ENCODE data around the gene RASSF3.

Gene RASSF3

GRCh38 chr12:64658892-64659481 is 48.7 kb downstream of the RASSF3 start:
- in situ Hi-C loops (cut with HindIII; ENCODE audit: low pct_ligation_motif_present, low pct_unique_long_range_greater_than_20kb, low sequenced_read_pairs) = no loop called here

GRCh38 chr12:64660237-64661018 is 50.1 kb downstream of the RASSF3 start:
- no peak for DNase-seq
- in situ Hi-C loops (cut with HindIII; ENCODE audit: low pct_ligation_motif_present, low pct_unique_long_range_greater_than_20kb, low sequenced_read_pairs) = no loop called here

More at GRCh38 chr12:64658892-64659481, 48.7 kb downstream of the RASSF3 start:
- no peak for DNase-seq

GRCh38 chr12:64663015-64663414 is 52.7 kb downstream of the RASSF3 start:
- in situ Hi-C loops (cut with HindIII; ENCODE audit: low pct_ligation_motif_present, low pct_unique_long_range_greater_than_20kb, low sequenced_read_pairs) = no loop called here
- no peak for DNase-seq

- in situ Hi-C loops (cut with HindIII; ENCODE audit: low pct_ligation_motif_present, low pct_unique_long_range_greater_than_20kb, low sequenced_read_pairs) = no loop called here
- no peak for DNase-seq
Observed at GRCh38 chr12:64665514-64665913, 55.2 kb downstream of the RASSF3 start.

GRCh38 chr12:64666054-64666914 is 56.0 kb downstream of the RASSF3 start:
- no peak for DNase-seq
- in situ Hi-C loops (cut with HindIII; ENCODE audit: low pct_ligation_motif_present, low pct_unique_long_range_greater_than_20kb, low sequenced_read_pairs) = no loop called here

- no peak for DNase-seq
- in situ Hi-C loops (cut with HindIII; ENCODE audit: low pct_ligation_motif_present, low pct_unique_long_range_greater_than_20kb, low sequenced_read_pairs) = no loop called here
Observed at GRCh38 chr12:64667793-64668192, 57.5 kb downstream of the RASSF3 start.

GRCh38 chr12:64669270-64669842 is 59.1 kb downstream of the RASSF3 start:
- in situ Hi-C loops (cut with HindIII; ENCODE audit: low pct_ligation_motif_present, low pct_unique_long_range_greater_than_20kb, low sequenced_read_pairs) = no loop called here
- peak; percentile 35 for DNase-seq

GRCh38 chr12:64670019-64670418 is 59.7 kb downstream of the RASSF3 start:
- no peak for DNase-seq
- in situ Hi-C loops (cut with HindIII; ENCODE audit: low pct_ligation_motif_present, low pct_unique_long_range_greater_than_20kb, low sequenced_read_pairs) = no loop called here

- in situ Hi-C loops (cut with HindIII; ENCODE audit: low pct_ligation_motif_present, low pct_unique_long_range_greater_than_20kb, low sequenced_read_pairs) = no loop called here
Observed at GRCh38 chr12:64670919-64671639, 60.8 kb downstream of the RASSF3 start.

GRCh38 chr12:64671681-64672080 is 61.4 kb downstream of the RASSF3 start:
- in situ Hi-C loops (cut with HindIII; ENCODE audit: low pct_ligation_motif_present, low pct_unique_long_range_greater_than_20kb, low sequenced_read_pairs) = no loop called here
- no peak for DNase-seq

More at GRCh38 chr12:64670919-64671639, 60.8 kb downstream of the RASSF3 start:
- peak; percentile 66 for DNase-seq

- in situ Hi-C loops (cut with HindIII; ENCODE audit: low pct_ligation_motif_present, low pct_unique_long_range_greater_than_20kb, low sequenced_read_pairs) = no loop called here
- peak; percentile 28 for DNase-seq
Observed at GRCh38 chr12:64672925-64673409, 62.7 kb downstream of the RASSF3 start.

- in situ Hi-C loops (cut with HindIII; ENCODE audit: low pct_ligation_motif_present, low pct_unique_long_range_greater_than_20kb, low sequenced_read_pairs) = no loop called here
- DNase-seq = no peak
Observed at GRCh38 chr12:64673490-64674169, 63.3 kb downstream of the RASSF3 start.

- in situ Hi-C loops (cut with HindIII; ENCODE audit: low pct_ligation_motif_present, low pct_unique_long_range_greater_than_20kb, low sequenced_read_pairs) = no loop called here
- no peak for DNase-seq
Observed at GRCh38 chr12:64674367-64674922, 64.2 kb downstream of the RASSF3 start.

GRCh38 chr12:64675795-64676194 is 65.5 kb downstream of the RASSF3 start:
- in situ Hi-C loops (cut with HindIII; ENCODE audit: low pct_ligation_motif_present, low pct_unique_long_range_greater_than_20kb, low sequenced_read_pairs) = no loop called here
- DNase-seq = peak; percentile 26

GRCh38 chr12:64678248-64678647 is 68.0 kb downstream of the RASSF3 start:
- DNase-seq = no peak
- in situ Hi-C loops (cut with HindIII; ENCODE audit: low pct_ligation_motif_present, low pct_unique_long_range_greater_than_20kb, low sequenced_read_pairs) = no loop called here

GRCh38 chr12:64678835-64679234 is 68.5 kb downstream of the RASSF3 start:
- in situ Hi-C loops (cut with HindIII; ENCODE audit: low pct_ligation_motif_present, low pct_unique_long_range_greater_than_20kb, low sequenced_read_pairs) = no loop called here
- DNase-seq = no peak

GRCh38 chr12:64679487-64680001 is 69.2 kb downstream of the RASSF3 start:
- in situ Hi-C loops (cut with HindIII; ENCODE audit: low pct_ligation_motif_present, low pct_unique_long_range_greater_than_20kb, low sequenced_read_pairs) = no loop called here
- peak; percentile 90 for DNase-seq

Measured in ACHN (cell line).